Stomach smooth muscle (tissue), 2 donors: Measurements from ENCODE around the gene HMOX1.
"Not testable (repeated sequence)": the region's sequence is repeated elsewhere in the genome, so short reads cannot be mapped to it uniquely, and the experiment has no call there.

Experiments
- H3K27ac ChIP-seq: one replicate; pipeline ENCODE4 v1.7.0; 2013; ENCODE audit warnings: mild to moderate bottlenecking, low read length, inconsistent platforms
- H3K27me3 ChIP-seq, 2 donors: one replicate each; pipeline ENCODE4 v1.7.0; 2013; ENCODE audit warnings: low read length in 2 of 2; ENCODE audit not compliant: insufficient read depth in 2 of 2, control insufficient read depth in 1 of 2
- H3K36me3 ChIP-seq, 2 donors: one replicate each; pipeline ENCODE4 v1.7.0; 2013; ENCODE audit warnings: low read length in 2 of 2; ENCODE audit not compliant: control insufficient read depth in 2 of 2, insufficient read depth in 2 of 2
- H3K4me1 ChIP-seq: one replicate; pipeline ENCODE4 v1.7.0; 2013; ENCODE audit warnings: low read length; ENCODE audit not compliant: control insufficient read depth, insufficient read depth
- H3K4me3 ChIP-seq, 2 donors: one replicate each; pipeline ENCODE4 v1.7.0; 2013; ENCODE audit warnings: low read length in 2 of 2
- H3K9ac ChIP-seq, 2 donors: one replicate each; pipeline ENCODE4 v1.7.0; 2013; ENCODE audit warnings: low read length in 2 of 2, mild to moderate bottlenecking in 1 of 2
- H3K9me3 ChIP-seq, 2 donors: one replicate each; pipeline ENCODE4 v1.7.0; 2013; ENCODE audit warnings: low read length in 2 of 2; ENCODE audit not compliant: control insufficient read depth in 2 of 2
- donor health status: healthy.
- donor health status: Pancreatic carcinoma.

Gene HMOX1

GRCh38 chr22:35396622-35397021, 15.7 kb downstream of the HMOX1 start:
- H3K4me1 ChIP-seq, result peaks cover 11% of the 10 kb centered on the region
- not testable (repeated sequence) for H3K27ac ChIP-seq, H3K9ac ChIP-seq, H3K4me3 ChIP-seq, H3K27me3 ChIP-seq, H3K9me3 ChIP-seq, H3K36me3 ChIP-seq

GRCh38 chr22:35397095-35397904, 16.4 kb downstream of the HMOX1 start:
- Histone ChIP-seq H3K27ac (no peak overlapping the region), H3K27me3 (no peaks in the 10 kb centered on the region), H3K9ac (no peak overlapping the region), H3K36me3 (peaks cover 0 to 5% of the 10 kb centered on the region in 2 donors), H3K4me1 (peaks cover 11% of the 10 kb centered on the region), H3K4me3 (no peak overlapping the region), H3K9me3 (no peaks in the 10 kb centered on the region)

- no peak overlapping the region for H3K9ac ChIP-seq
- no peak overlapping the region for H3K4me3 ChIP-seq
- H3K9me3 ChIP-seq, result no peaks in the 10 kb centered on the region
- no peak overlapping the region for H3K27ac ChIP-seq
- peaks cover 5 to 6% of the 10 kb centered on the region in 2 donors for H3K36me3 ChIP-seq
- peaks cover 11% of the 10 kb centered on the region for H3K4me1 ChIP-seq
- no peaks in the 10 kb centered on the region for H3K27me3 ChIP-seq
Measured at GRCh38 chr22:35398591-35398973, 17.7 kb downstream of the HMOX1 start.

- H3K4me3 ChIP-seq, result peak overlapping the region; percentile 92 to 97
- H3K36me3 ChIP-seq, result peaks cover 6 to 7% of the 10 kb centered on the region in 2 donors
- no peak overlapping the region for H3K27ac ChIP-seq
- H3K27me3 ChIP-seq, result no peaks in the 10 kb centered on the region
- H3K9ac ChIP-seq, result peak overlapping the region; percentile 58 to 68
- H3K9me3 ChIP-seq, result no peaks in the 10 kb centered on the region
- H3K4me1 ChIP-seq, result peaks cover 11% of the 10 kb centered on the region
Measured at GRCh38 chr22:35399114-35399677, 18.3 kb downstream of the HMOX1 start.

DNA sequence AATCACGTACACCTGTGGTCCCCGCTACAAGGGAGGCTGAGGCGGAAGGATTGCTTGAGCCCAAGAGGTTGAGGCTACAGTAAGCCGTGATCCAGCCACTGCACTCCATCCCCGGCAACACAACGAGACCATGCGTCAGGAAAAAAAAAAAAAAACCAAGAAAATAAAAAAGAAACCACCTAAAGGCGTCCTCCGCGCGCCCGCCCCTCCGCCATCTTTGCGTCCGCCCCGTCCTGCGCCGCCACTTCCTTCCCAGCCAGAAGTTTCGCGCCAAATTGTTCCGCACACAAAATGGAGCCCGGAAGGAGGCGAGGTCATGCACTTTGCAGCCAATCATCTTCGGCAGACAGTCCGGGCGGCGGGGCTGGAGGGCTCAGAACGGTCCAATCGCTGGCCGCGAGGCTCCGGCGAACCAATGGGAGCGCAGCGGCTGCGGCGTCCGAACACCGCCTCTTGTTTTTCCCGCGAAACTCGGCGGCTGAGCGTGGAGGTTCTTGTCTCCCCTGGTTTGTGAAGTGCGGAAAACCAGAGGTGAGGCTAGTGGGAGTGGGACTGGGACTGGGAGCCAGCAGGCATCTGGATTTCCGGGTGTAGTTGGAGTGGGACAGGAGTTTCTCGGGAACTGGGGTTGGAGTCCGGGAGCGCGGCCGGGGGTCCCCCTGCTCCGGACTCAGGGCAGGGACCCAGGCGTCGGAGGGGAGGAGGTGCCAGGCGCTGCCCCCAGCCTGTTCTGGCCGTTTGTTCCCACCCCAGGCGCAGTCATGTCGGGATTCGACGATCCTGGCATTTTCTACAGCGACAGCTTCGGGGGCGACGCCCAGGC, 19.0 kb downstream of the HMOX1 start, which contains the start of gene MCM5:
Gene MCM5, plus strand, starts transcription at position 463 of the 823 bp plus-strand sequence. Its CDS starts 299 bp downstream, at position 762.
- Histone ChIP-seq H3K27me3 (no peaks in the 10 kb centered on the region), H3K27ac (peak within 1 kb of the TSS; percentile 53), H3K9ac (peak within 1 kb of the TSS; percentile 68 to 70), H3K9me3 (no peaks in the 10 kb centered on the region), H3K4me1 (peaks cover 11% of the 10 kb centered on the region), H3K36me3 (peaks cover 12% of the 10 kb centered on the region in 2 donors), H3K4me3 (peak within 1 kb of the TSS; percentile 92 to 97)

DNA sequence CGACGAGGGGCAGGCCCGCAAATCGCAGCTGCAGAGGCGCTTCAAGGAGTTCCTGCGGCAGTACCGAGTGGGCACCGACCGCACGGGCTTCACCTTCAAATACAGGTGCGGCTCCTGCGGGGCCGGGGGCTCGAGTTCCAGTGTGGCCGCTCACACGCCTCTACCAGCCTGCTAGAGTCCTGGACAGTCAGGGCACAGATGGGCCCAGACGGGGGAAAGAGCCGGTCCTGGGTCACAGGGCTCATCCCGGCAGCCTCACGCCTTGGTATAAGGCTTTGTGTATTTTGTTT, 19.6 kb downstream of the HMOX1 start:
- H3K9me3 ChIP-seq, result no peaks in the 10 kb centered on the region
- no peaks in the 10 kb centered on the region for H3K27me3 ChIP-seq
- H3K36me3 ChIP-seq, result peaks cover 12% of the 10 kb centered on the region in 2 donors
- peak overlapping the region; percentile 92 to 97 for H3K4me3 ChIP-seq
- peaks cover 11% of the 10 kb centered on the region for H3K4me1 ChIP-seq
- peak overlapping the region; percentile 68 to 70 for H3K9ac ChIP-seq
- H3K27ac ChIP-seq, result peak overlapping the region; percentile 53

GRCh38 chr22:35401863-35402262, 21.0 kb downstream of the HMOX1 start:
- no peak overlapping the region for H3K9ac ChIP-seq
- no peaks in the 10 kb centered on the region for H3K9me3 ChIP-seq
- H3K27ac ChIP-seq, result no peak overlapping the region
- H3K4me3 ChIP-seq, result no peak overlapping the region
- H3K27me3 ChIP-seq, result no peaks in the 10 kb centered on the region
- H3K36me3 ChIP-seq, result peaks cover 12 to 19% of the 10 kb centered on the region in 2 donors
- peaks cover 11% of the 10 kb centered on the region for H3K4me1 ChIP-seq

- no peak overlapping the region for H3K4me3 ChIP-seq
- H3K9me3 ChIP-seq, result no peaks in the 10 kb centered on the region
- peaks cover 11% of the 10 kb centered on the region for H3K4me1 ChIP-seq
- H3K36me3 ChIP-seq, result peaks cover 22 to 31% of the 10 kb centered on the region in 2 donors
- no peak overlapping the region for H3K27ac ChIP-seq
- no peaks in the 10 kb centered on the region for H3K27me3 ChIP-seq
- H3K9ac ChIP-seq, result no peak overlapping the region
Measured at GRCh38 chr22:35403356-35403755, 22.5 kb downstream of the HMOX1 start.

DNA sequence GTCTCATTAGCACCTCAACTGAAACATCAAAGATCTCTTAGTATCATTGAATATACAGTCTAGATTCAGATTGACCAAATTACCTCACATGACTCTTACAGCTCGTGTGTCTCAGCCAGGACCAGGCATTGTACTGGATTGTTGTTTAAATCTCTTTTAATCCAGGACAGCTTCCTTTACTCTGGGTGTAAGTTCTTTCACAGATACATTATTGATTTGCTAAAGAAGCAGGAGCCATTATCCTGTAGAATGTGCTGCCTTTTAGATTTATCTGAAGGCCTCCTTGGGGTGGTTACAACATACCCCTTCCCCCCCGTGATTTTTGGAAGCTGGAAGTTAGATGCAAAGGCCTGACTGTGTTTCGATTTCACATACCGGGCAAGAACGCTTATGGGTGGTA, 23.3 kb downstream of the HMOX1 start:
- Histone ChIP-seq H3K4me1 (peaks cover 10% of the 10 kb centered on the region), H3K36me3 (peaks cover 22 to 34% of the 10 kb centered on the region in 2 donors), H3K4me3 (no peak overlapping the region), H3K27ac (no peak overlapping the region), H3K9ac (no peak overlapping the region), H3K27me3 (no peaks in the 10 kb centered on the region), H3K9me3 (no peaks in the 10 kb centered on the region)

DNA sequence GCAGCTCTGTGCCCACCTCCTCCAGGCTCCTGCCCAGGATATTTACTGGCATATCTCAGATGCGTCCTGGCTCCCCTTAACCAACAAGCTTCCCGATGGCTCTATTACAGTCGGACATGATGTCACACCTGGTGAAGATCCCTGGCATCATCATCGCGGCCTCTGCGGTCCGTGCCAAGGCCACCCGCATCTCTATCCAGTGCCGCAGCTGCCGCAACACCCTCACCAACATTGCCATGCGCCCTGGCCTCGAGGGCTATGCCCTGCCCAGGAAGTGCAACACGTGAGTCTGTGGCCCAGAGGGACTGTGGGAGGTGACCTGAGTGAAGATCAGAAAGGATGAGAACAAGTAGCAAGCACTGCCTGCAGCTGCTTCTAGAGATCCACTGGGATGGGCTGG, 25.5 kb downstream of the HMOX1 start:
- no peak overlapping the region for H3K4me3 ChIP-seq
- H3K9me3 ChIP-seq, result no peaks in the 10 kb centered on the region
- H3K36me3 ChIP-seq, result peaks cover 22 to 50% of the 10 kb centered on the region in 2 donors
- no peak overlapping the region for H3K27ac ChIP-seq
- H3K9ac ChIP-seq, result no peak overlapping the region
- H3K4me1 ChIP-seq, result no peaks in the 10 kb centered on the region
- H3K27me3 ChIP-seq, result no peaks in the 10 kb centered on the region
